SIG-M5 treated with dmso at 0.1 percent for 504 hours (cell line): Measurements from ENCODE around the gene NDUFB10.
A peak's percentile ranks its signal among the peaks of the same experiment; 100 is the strongest.
"Not testable (repeated sequence)": the region's sequence is repeated elsewhere in the genome, so short reads cannot be mapped to it uniquely, and the experiment has no call there.

ENCODE experiments used
- DNase-seq: peaks from one replicate; lab custom pipeline; 2025; ENCODE audit not compliant: unreplicated experiment; lab: John Stamatoyannopoulos, UW

The NDUFB10 gene

GRCh38 chr16:1959269-1960039 lies at the start of gene NDUFB10:
Gene NDUFB10 (plus strand): TSS chr16:1959538. CDS start chr16:1959625, 87 bp downstream.
- DNase-seq = peak; percentile 78

- no peak for DNase-seq
Measured at GRCh38 chr16:1909561-1910231, 49.6 kb upstream of the NDUFB10 start.

- no peak for DNase-seq
Measured at GRCh38 chr16:1911467-1912214, 47.7 kb upstream of the NDUFB10 start.

- no peak for DNase-seq
Measured at GRCh38 chr16:1912215-1912543, 47.2 kb upstream of the NDUFB10 start.

GRCh38 chr16:1913327-1914083 lies 45.8 kb upstream of the NDUFB10 start:
- peak; percentile 16 for DNase-seq

- no peak for DNase-seq
Measured at GRCh38 chr16:1914084-1914608, 45.2 kb upstream of the NDUFB10 start.

GRCh38 chr16:1914988-1915387 lies 44.4 kb upstream of the NDUFB10 start:
- DNase-seq = no peak

- DNase-seq = no peak
Measured at GRCh38 chr16:1915732-1916639, 43.4 kb upstream of the NDUFB10 start.

- no peak for DNase-seq
Measured at GRCh38 chr16:1916640-1916990, 42.7 kb upstream of the NDUFB10 start.

GRCh38 chr16:1917056-1917664 lies 42.2 kb upstream of the NDUFB10 start:
- DNase-seq = no peak

- no peak for DNase-seq
Measured at GRCh38 chr16:1917665-1918350, 41.5 kb upstream of the NDUFB10 start.

- DNase-seq = no peak
Measured at GRCh38 chr16:1918351-1919326, 40.7 kb upstream of the NDUFB10 start, which contains the start of gene HS3ST6. Gene HS3ST6 (minus strand): TSS chr16:1918415. CDS start chr16:1918323, 92 bp downstream.

GRCh38 chr16:1919327-1919998 lies 39.9 kb upstream of the NDUFB10 start:
- DNase-seq = no peak

- not testable (repeated sequence) for DNase-seq
Measured at GRCh38 chr16:1920122-1920521, 39.2 kb upstream of the NDUFB10 start.

GRCh38 chr16:1920727-1921171 lies 38.6 kb upstream of the NDUFB10 start:
- peak; percentile 48 for DNase-seq

GRCh38 chr16:1922357-1922756 lies 37.0 kb upstream of the NDUFB10 start:
- no peak for DNase-seq
